Measurements from ENCODE around the gene FAM168B. TPM values are rescaled to one million over a fixed set of nuclear protein-coding genes. Genes with fewer than 3 reads are reported as not detected.

Gene FAM168B
- total RNA-seq, 2 donors from 2014 or later: 144 to 156 TPM

DNA sequence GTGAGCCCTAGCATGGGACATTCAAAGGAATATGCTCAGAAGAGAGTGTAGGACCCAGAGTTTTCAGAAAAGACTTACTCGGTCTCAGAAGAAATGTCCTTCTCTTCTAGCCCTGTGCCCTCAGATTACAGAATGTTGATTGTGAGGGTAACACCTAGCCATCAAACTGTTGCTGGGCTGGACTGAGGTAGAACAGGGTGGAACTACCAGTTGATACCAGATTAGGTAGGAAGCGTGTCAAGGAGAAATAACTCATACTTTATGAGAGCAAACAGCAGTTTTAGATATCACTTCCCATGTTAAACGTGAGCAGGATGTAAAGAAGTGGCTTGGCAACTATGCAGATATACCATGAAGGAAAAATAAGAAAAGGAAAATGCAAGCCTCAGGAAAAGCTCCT, 34.7 kb upstream of the FAM168B start:
- no peak overlapping the region for H3K27ac ChIP-seq
- peaks cover 41% of the 10 kb centered on the region for H3K36me3 ChIP-seq
- TF ChIP-seq, protein P1, sequence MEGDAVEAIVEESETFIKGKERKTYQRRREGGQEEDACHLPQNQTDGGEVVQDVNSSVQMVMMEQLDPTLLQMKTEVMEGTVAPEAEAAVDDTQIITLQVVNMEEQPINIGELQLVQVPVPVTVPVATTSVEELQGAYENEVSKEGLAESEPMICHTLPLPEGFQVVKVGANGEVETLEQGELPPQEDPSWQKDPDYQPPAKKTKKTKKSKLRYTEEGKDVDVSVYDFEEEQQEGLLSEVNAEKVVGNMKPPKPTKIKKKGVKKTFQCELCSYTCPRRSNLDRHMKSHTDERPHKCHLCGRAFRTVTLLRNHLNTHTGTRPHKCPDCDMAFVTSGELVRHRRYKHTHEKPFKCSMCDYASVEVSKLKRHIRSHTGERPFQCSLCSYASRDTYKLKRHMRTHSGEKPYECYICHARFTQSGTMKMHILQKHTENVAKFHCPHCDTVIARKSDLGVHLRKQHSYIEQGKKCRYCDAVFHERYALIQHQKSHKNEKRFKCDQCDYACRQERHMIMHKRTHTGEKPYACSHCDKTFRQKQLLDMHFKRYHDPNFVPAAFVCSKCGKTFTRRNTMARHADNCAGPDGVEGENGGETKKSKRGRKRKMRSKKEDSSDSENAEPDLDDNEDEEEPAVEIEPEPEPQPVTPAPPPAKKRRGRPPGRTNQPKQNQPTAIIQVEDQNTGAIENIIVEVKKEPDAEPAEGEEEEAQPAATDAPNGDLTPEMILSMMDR (IDR thresholded peaks at IDR 0.05): no peak
- no peak overlapping the region for H3K4me3 ChIP-seq
- H3K27me3 ChIP-seq (replicated peaks; ENCODE audit: insufficient read depth): no peaks in the 10 kb centered on the region
- ATAC-seq (ENCODE audit: insufficient number of reproducible peaks, low FRiP score, low read depth) (no peak), DNase-seq (ENCODE audit: low spot score) (no peak)
- H3K4me1 ChIP-seq (ENCODE audit: control insufficient read depth in 1 of 2, low read depth in 2 of 2): peaks cover 0 to 7% of the 10 kb centered on the region in 2 donors
- H3K9me3 ChIP-seq: no peaks in the 10 kb centered on the region

DNA sequence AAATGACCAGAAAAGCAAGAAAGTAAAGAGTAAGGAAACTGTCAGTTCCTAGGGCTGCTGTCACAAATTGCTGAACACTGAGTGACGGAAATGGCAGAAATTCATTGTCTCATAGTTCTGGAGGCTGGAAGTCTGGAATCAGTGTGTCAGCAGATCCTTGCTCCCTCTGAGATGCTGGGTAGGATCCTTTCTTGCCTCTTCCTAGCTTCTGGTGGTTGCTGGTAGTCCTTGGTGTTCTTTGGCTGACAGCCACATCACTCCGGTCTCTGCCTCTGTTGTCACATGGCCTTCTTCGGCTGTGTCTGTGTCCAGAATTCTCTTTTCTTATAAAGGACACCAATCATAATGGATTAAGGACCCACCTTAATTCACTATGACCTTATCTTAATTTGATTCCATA, 33.8 kb upstream of the FAM168B start:
- ATAC-seq (ENCODE audit: insufficient number of reproducible peaks, low FRiP score, low read depth) (no peak), DNase-seq (ENCODE audit: low spot score) (no peak)
- TF ChIP-seq, protein P1 (IDR thresholded peaks at IDR 0.05): no peak
- Histone ChIP-seq H3K36me3 (peaks cover 41% of the 10 kb centered on the region), H3K4me3 (no peak overlapping the region), H3K27ac (no peak overlapping the region), H3K9me3 (no peaks in the 10 kb centered on the region), H3K27me3 (replicated peaks; ENCODE audit: insufficient read depth) (no peaks in the 10 kb centered on the region), H3K4me1 (ENCODE audit: control insufficient read depth in 1 of 2, low read depth in 2 of 2) (peaks cover 0 to 7% of the 10 kb centered on the region in 2 donors)

DNA sequence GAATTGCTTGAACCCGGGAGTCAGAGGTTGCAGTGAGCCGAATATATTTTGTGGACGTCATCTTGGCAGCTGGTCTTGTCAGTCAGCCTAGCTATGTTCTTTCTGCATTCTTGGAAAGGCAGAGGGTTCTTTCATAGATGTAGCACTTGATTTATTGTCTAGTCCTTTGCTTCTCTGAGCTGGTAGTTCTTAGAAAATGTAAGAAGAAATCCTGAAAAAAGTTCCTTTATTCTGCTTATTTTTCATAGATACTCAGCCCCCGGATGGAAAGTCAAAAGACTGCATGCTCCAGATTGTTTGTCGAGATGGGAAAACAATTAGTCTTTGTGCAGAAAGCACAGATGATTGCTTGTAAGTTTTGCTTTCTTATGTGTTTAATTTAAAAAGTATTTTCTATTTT, 33.2 kb upstream of the FAM168B start:
- ATAC-seq (ENCODE audit: insufficient number of reproducible peaks, low FRiP score, low read depth): no peak
- Histone ChIP-seq H3K36me3 (peaks cover 41% of the 10 kb centered on the region), H3K27ac (no peak overlapping the region)

DNA sequence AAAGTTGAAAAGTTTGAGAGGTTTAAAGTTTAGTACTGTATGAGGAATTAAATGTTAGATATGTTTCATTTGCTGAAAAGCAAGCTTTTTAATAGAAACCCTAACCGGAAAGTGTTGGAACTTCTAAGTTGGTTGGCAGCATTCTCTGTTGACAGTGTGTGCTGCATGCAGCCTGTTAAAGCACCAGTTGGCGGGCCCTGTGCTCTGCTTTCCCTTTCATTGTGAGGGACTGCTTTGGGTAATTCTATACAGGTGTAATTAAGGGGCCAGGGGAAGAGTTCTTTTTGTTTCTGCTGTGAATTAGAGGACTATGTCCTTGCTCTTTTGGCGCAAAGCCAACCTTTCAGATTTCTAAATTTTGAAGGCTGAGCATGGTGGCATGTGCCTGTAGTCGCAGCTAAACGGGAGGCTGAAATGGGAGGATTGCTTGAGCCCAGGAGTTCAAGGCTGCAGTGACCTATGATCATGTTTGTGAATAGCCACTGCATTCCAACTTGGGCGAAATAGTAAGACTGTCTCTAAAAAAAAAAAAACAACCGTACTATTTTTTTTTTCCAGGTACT, 32.0 kb upstream of the FAM168B start:
- Histone ChIP-seq H3K36me3 (peaks cover 34% of the 10 kb centered on the region), H3K27me3 (replicated peaks; ENCODE audit: insufficient read depth) (no peaks in the 10 kb centered on the region), H3K4me3 (no peak overlapping the region), H3K4me1 (ENCODE audit: control insufficient read depth in 1 of 2, low read depth in 2 of 2) (peaks cover 0 to 7% of the 10 kb centered on the region in 2 donors), H3K9me3 (no peaks in the 10 kb centered on the region), H3K27ac (no peak overlapping the region)
- TF ChIP-seq, protein P1 (IDR thresholded peaks at IDR 0.05): no peak
- DNase-seq (ENCODE audit: low spot score): no peak
- ATAC-seq (ENCODE audit: insufficient number of reproducible peaks, low FRiP score, low read depth): no peak

More for the DNA sequence above, 33.2 kb upstream of the FAM168B start:
- DNase-seq (ENCODE audit: low spot score): no peak
- no peaks in the 10 kb centered on the region for H3K9me3 ChIP-seq
- no peak overlapping the region for H3K4me3 ChIP-seq
- H3K27me3 ChIP-seq (replicated peaks; ENCODE audit: insufficient read depth): no peaks in the 10 kb centered on the region
- TF ChIP-seq, protein P1 (IDR thresholded peaks at IDR 0.05): no peak
- H3K4me1 ChIP-seq (ENCODE audit: control insufficient read depth in 1 of 2, low read depth in 2 of 2): peaks cover 0 to 7% of the 10 kb centered on the region in 2 donors

DNA sequence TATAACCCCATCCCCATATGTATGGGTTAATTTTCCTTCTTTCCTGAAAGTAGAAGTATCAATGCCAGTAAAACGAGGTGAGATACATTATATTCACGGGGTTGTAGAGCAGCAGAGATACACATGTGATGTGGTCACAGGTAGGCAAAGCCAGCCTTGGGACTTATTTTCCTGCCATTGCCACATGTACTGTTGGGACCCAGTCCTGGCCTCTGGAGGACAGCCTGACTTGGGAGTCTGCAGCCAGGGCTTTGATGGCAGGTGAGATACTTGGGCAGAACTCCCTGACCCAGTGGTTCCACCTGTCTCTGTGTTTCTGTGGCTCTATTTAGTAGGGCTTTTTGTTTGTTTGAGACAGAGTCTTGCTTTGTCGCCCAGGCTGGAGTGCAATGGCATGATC, 29.9 kb upstream of the FAM168B start:
- H3K36me3 ChIP-seq: peaks cover 22% of the 10 kb centered on the region

More for the DNA sequence above, 29.9 kb upstream of the FAM168B start:
- Histone ChIP-seq H3K27ac (no peak overlapping the region), H3K4me1 (ENCODE audit: control insufficient read depth in 1 of 2, low read depth in 2 of 2) (peaks cover 0 to 7% of the 10 kb centered on the region in 2 donors), H3K9me3 (no peaks in the 10 kb centered on the region), H3K4me3 (no peak overlapping the region), H3K27me3 (replicated peaks; ENCODE audit: insufficient read depth) (no peaks in the 10 kb centered on the region)
- ATAC-seq (ENCODE audit: insufficient number of reproducible peaks, low FRiP score, low read depth): no peak
- no peak for DNase-seq (ENCODE audit: low spot score)
- TF ChIP-seq, protein P1 (IDR thresholded peaks at IDR 0.05): no peak
